HG03196 (cell line): ENCODE measurements around the gene CLMP.
"Not testable (repeated sequence)": the region's sequence is repeated elsewhere in the genome, so short reads cannot be mapped to it uniquely, and the experiment has no call there.

Source experiments
- ATAC-seq: cut with Tn5 transposase; IDR thresholded peaks from one replicate; pipeline ENCODE4 v1.9.1; 2021; ENCODE audit not compliant: unreplicated experiment

Gene CLMP

DNA sequence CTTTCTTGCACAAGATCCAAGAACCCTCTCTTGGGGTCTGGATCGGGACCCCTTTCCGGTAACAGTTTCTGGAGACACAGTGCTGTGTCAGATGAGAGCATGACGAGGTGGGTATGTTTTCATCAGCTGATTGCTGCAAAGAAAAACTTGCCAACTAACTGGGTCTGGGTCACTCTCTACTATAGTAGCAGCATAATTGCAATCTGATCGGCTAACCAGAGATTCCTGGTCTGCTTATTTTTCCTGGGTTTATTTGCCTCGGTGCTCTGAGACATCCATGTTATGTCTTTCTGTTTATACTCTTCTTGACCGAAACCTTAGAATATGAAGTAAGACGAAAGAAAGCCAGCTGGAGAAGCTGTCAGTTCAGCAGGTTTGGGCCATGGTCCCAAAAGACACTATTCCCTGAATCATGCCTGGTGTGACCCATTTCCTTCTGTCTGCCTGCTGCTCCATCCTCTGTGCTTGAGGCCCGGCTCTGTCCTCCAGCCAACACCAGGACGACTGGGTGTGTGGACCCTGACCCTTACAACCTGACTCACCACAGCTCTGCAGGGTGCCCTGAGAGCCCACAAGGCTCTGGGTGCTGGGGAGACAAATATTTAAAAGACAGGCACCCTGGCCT lies 24.1 kb upstream of the CLMP start:
- ATAC-seq, result no peak

DNA sequence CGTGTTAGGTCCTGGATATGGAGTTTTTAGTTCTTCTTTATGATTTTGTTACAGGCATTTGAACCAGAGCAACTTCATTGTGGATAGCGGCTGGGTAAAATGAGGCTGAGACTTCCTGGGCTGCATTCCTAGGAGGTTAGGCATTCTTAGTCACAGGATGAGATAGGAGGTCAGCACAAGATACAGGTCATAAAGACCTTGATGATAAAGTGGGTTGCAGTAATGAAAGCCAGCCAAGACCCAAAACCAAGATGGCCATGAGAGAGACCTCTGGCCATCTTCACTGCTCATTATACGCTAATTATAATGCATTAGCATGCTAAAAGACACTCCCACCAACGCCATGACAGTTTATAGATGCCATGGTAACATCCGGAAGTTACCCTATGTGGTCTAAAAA lies 23.4 kb upstream of the CLMP start:
- ATAC-seq, result no peak

DNA sequence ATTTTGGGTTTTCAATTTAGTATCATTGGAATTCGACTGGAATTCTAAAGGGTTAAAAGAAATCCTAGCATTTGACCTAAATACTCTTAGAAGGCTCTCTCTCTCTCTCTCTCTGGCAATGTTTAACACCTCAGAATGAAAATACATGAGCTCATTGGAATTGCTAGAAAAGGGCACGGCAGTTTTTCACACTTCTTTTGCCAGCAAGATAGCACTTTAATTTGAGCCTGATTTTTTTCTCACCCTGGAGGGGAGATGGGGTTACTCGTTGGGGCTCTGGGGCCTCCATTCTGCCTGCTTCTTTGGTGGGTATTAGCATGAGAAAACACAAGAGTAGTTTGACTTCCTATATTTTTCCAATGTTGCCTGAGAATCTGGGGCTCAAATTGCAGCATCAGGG lies 22.8 kb upstream of the CLMP start:
- no peak for ATAC-seq

DNA sequence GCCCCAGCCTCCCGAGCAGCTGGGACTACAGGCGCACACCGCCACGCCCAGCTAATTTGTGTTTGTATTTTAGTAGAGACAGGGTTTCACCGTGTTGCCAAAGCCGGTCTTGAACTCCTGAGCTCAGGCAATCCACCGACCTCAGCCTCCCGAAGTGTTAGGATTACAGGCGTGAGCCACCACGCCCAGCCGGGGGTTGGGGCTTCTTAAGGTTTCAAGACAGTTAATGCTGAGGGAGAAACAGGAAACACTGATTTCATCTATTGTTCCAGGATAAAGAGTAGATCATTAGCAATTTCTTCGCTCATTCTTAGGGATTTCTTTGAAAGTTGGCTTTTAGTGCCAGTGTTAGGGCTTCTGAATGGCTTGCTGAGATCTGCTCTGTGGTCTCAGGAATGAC lies 21.2 kb upstream of the CLMP start:
- no peak for ATAC-seq

DNA sequence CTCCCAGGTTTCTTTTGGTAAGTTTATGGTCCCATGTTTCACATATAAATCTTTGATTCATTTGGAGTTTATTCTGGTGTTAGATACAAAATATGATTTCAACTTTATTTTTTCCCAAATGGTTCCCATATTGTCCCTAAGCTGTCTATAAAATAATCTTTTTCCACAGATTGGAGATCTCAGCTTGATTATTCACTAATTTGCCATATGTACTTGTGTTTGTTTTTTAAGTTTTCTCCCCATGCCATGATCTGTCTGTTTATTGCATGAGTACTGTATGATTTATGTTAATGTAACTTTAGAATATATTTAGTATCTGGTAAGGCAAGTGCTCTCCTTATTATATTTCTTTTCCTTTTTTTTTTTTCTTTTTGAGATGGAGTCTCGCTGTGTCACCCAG lies 19.9 kb upstream of the CLMP start:
- ATAC-seq, result no peak

DNA sequence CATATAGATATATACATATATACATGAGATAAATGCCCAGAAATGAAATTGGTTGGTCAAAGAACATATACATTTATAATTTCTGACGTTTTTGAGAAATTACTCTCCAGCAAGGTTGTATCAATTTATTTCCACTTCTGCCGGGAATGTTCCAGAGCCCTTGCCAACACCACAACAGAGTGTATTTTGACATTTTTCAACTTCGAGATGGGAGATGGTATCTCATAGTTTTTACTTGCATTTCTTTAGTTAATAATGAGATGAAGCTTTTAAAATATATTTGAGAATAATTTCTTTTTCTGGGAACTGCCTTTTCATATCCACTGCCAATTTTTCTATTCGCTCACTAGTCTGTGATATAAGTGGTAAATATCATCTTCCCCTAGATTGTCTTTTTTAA lies 19.3 kb upstream of the CLMP start:
- no peak for ATAC-seq

DNA sequence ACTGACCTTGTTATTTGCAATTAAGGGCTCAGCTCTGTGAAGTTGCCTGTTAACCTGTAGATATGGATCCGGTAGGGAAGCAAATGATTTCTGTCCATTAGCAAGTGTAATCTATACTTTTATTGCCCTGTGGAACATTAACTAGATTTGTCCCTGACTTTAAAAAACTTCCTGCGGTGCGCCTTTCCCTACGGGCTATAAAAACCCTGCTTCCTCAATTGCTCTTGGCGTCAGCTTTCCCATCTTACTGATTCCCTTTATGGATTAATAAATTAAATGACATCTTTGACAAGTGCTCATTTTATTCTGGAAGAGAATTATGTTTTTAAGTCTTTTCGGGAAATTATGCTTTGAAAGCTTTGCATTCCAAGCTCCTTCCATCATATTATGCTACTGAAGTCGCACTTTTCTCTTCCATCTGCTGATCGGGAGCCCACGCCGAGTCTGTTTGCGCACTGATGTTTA lies 18.3 kb upstream of the CLMP start:
- ATAC-seq, result no peak

DNA sequence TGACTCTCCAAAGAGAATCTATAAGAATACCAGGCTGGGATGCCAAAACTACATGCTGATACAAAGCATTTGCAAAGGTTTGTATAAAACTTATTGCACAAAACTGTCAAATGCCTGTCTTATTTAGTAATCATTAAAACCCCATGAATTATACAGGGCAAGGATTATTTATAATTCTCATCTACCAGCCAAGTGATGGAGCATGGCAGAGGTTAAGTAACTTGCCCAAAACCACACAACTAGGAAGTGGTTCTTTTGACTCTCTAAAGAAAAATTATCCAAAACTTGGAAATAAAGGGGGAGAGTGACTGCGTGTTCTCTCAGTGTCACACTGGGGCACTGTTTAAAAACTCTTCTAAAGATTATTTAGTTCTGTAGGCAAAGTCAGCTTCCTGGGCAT lies 17.4 kb upstream of the CLMP start:
- no peak for ATAC-seq

DNA sequence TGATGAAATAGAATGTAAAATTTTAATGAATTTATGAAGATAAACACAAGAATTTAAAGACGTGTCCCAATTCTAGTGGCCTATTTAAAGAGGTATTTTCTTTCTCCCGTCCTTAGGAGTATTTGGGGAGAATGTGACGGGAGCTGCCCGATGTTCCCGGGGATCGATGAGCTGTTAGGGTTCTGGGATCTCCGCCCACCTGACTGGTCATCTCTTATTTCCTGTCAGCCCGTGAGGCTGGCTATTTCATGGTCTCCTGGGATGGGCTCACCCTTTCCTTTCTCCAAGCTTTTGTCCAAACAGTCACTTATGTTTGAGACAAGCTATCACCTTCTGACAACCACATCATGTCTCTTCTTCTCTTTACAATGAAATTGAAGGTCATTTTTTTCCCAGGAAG lies 16.9 kb upstream of the CLMP start:
- ATAC-seq, result no peak

DNA sequence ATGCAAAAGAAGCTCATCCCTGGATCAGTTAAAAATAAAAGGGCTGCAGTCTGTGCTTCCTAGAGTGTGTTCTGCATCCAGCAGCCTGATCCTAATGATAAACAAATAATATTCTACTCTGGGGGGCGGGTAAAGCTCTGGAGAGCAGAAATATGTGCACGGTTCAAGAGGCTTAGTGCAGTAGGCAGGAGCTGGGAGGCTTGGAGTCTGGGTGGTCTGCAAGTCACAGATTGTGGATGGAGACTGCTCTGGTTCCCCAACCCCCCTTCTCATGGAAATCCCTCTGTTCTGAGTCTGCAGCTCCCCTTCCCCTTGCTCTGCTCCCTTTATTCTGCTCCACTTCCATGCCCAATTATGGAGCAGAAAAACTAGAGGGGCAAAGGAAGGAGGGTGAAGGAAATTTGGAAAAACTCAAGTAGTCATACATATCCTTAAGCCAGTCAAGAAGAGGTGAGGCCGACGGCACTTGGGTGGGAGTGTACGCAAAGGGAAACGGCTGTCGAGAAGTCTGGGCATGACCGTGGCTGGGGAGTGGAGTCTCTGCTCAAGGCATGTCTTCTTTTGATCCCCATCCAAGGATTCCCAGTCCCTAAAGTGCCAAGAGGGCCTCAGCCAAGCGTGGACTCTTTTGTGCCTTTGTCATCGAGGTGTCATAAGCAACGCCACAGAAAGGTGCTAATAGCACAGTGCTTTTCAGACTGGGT lies 16.3 kb upstream of the CLMP start:
- ATAC-seq, result no peak

DNA sequence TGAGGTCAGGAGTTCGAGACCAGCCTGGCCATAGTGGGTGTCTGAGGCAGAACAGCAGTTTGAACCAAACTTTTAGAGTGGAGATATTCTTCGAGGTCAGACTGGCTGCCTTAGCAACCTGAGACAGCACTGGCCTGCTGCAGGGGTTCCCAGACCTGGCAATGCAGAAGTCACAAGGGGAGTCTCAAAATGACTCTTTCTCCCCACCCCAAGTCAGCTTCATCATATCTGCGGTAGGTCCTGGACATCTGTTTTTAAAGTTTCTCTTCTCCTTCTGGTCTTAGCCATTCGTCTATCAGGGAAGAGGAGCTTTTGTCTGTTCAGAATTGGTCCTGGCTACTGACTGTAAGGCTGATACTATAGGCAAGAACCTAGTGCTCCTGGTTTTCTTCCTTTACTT lies 14.5 kb upstream of the CLMP start:
- ATAC-seq, result no peak

DNA sequence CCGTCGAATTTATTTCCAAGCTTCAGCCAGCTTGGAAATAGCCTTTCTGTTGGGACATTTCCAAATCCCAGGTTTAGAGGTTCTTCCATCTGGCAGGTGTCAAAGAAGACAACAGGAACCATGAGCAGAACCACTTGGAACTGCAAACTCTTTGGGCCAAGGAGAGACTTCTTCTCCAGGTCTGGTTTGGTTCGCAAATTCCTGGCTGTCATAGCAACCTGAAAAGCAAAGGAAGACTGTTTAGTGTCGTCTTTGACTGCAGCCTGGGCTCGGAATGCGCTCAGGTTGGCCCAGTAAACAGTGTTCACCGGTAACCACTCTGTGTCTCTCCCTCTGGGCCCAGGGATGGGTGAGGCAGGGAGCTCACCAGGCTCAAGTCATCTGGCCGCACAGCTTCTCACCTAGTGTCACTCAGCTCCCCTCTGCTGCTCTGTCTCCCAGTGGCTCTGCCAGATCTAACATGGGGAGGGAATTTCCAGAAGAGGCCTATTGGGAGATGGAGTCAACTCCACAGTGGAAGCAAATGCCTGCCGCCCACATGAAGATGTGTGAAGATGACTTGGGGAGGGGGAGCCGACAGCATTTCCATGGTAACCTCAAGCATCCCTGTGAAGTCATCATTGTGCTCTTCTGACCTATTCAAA lies 11.9 kb upstream of the CLMP start:
- no peak for ATAC-seq

DNA sequence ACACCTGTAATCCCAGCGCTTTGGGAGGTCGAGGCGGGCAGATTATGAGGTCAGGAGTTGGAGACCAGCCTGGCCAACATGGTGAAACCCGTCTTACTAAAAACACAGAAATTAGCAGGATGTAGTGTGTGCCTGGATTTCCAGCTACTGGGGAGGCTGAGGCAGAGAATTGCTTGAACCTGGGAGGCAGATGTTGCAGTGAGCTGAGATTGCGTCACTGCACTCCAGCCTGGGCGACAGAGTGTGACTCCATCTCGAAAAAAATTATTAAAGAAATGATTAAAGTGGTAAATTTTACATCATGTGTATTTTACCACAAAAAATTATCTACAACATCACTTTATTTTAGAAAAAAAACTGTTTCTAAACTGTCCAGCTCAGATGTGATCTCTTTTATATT lies 11.0 kb upstream of the CLMP start:
- ATAC-seq, result not testable (repeated sequence)

DNA sequence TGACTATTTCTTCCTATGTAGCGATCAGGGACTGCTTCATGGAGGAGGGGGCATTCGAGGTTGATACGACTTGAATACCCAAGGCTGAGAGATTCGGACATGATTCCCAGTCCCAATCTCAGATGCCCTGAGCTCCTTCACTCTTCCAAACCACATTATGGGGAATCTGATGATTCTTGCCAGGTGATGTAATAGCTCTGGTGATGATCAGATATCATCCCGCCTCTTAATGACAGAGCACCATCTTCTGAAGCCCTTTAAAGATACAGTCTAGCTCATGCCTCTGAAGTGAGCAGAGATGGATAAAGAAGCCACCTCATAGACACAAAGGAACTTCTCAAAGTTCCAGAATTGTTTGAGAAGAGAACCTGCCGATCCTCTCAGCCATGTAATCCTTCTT lies 8.9 kb upstream of the CLMP start:
- no peak for ATAC-seq

DNA sequence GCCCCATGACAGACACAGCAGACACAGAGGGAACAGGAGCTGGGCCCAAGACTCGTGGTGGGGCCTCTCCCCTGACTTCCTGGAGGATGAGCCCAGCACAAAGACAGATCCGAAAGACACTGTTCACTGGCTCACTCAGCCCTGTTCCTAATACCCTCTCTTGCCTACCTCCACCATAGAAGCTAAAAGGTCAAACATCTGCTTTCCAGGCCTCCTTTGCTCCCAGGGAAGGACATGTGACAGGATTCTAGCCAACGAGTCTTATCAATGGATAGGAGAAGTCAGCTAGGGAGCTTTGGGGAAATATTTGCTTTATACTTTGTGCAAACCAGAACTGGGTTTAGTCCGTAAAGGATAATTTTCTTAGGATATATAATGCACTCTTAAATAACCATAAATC lies 8.4 kb upstream of the CLMP start:
- no peak for ATAC-seq

DNA sequence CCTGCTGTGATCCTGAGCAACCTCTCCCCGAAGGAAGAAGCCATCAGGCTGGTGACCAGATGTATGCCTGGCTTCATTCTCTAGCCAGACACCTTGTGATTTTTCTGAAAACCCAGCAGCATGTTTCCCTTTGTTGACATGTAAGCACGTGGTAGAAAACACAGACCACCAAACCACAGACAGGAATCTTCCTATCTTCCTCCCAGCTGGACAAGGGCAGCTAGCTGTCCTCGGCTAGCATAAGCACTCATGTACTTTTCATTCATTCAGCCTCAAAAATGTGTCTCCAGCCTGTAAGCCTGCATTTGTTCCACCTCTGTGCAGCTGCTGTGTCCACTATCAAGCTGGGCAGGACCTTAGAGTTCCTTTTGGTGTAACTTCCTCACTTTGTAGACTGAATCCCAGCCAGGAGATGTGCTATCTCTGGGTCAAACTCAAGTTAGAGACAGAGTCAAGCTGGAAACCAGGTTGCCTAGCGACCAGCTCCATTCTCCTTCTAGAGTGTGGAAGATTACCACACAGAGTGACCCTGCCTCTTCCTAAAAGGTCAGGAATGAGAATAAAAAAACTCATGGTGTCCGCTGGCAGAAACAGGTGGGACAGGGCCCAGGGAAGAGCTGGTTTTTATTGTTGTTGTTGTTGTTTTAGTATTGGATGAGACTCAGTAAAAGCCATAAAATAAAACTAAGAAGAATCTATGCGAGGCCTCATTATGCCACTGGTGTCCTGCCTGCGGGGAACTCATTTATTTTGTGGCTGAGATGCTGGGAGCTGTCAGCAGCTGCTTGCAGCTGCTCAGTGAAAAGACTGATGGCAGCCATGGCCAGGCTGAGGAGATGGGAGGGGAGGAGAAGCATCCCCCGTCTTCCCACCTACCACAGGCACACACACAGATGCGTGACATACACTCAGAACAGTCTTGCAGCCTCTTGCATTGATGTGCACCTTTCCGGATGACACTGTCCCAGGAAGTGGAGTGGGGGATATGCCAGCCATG lies 7.4 kb upstream of the CLMP start:
- no peak for ATAC-seq

DNA sequence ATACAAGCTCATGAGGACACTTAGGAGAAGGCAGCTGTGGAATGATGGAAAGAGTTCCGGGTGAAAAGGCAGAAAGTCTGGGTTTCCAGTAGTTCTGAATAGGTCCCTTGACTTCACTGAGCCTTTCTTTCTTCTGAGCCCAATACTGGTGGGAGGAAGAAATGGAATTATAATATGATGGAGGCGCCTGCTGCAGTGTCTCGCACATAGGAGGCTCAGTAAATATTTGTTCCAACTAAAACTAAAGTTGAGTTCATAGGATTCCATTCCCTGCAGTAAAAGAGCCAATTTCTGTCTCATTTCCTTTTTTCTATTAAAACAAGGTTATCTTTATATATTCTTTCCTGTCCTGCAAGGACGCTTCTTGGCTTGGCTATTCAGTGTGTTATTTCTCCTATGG lies 5.2 kb upstream of the CLMP start:
- ATAC-seq, result no peak

DNA sequence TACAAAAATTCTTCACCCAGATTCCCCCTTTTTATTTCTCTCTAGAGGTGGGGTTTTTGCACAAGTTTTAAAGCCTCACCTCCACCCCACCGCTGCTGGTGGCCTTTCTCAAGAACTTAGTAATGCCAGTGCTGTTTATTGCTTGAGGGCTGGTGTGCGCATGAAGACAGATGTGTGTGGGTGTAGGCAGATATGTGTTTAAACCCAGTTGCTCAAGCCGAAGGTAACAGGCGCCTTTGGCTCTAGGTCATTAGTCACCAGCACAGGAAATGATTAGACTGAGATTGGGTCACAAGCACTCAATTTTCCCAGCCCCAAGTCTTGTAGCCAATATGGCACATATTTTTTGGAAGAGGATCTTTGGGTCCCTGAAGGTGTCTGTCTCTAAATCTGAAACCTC lies 2.7 kb upstream of the CLMP start:
- ATAC-seq, result no peak

DNA sequence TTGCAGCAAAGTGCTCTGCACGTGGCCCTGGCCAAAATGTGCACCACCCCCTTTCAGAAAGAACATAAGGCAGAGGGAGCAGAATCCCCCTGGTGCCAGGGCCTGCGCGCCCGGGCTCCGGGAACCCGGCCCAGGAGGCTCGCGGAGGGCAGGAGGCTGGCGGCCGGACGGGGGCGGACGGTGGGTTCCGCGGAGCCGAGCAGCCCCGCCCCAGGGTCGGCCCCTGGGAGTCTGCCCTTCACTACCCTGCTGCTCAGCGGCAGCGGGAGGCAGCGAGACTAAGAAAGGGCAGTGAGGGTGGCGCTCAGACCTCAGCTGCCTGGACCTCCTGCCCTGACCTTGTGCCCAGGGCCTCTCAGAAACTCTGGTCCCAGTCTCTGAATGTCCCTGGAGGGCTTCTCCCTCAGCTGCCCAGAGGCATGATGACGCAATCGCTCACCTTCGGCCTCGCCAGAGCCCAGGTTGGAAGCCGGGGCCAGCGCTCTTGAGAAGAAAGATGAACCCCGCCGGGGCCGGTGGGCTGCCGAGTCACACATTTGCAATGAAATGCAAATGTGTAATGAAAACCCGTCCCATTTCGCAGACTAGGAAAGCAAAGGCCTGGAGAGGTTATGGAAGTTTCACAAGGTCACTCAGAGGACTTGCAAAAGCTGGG lies 1.1 kb upstream of the CLMP start:
- ATAC-seq, result no peak

DNA sequence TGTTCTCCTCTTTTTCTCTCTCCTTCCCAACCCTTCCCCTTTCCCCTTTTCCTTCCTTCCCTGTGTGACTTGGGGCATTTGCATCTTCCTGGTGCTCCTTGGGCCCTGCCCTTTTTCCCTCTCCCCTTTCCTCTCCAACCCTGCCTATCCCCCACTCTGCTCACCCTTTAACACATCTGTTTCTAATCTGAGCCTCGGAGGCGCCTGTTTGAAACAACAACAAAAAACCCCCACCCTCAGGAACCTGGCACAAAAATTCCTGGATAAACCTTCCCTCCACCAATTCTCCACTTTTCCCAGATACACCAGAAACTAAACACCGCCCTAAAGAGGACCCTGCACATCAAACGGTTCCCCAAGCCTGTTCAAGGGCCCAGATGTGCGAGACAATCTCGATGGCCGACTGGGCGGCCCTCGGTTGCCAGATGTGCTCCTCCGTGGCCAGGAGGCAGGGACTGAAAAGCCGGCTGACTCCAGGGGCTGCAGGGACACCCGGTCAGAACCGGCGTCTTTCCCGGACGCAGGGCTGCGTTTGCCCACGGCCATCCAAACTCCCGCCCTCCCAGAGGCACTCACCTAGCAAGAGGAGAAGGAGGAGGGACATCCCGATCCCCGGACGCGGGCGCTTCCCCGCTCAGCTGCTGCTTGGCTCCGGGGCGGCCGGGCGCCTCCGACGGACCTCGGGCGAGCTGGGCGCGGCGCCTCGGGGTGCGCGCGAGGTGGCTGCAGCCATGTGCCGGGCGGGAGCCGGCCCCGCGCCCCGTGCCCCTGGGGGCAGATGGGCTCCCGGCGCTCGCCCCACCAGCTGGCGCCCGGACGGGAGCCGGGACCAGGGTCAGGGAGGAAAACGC lies 486 bp downstream of the CLMP start:
- ATAC-seq, result no peak
